Panc1 (cell line): ENCODE measurements around the gene MARK3. TPM values are rescaled to one million over a fixed set of nuclear protein-coding genes. Genes with fewer than 3 reads are reported as not detected.

Source experiments
- ATAC-seq: fragments of 200-7000 bp; cut with Tn5 transposase; 2 replicates; pipeline ENCODE4 v1.9.1; 2020; ENCODE audit warnings: mild to moderate bottlenecking, moderate library complexity
- BruUV-seq: library from RNA; stranded (reverse); fragments of 400-500 nt; replicated peaks from 2 replicates; lab custom pipeline; 2021; lab: Mats Ljungman, UMichigan
- CTCF ChIA-PET: fragments of 300-600 bp; sonication (Branson Sonifier 250); formaldehyde crosslinking; loops from one replicate; lab custom pipeline; 2022; ENCODE audit warnings: antibody characterized with exemption; lab: Charles Lee
- POLR2A ChIA-PET: fragments of 300-600 bp; sonication (Branson Sonifier 250); formaldehyde crosslinking; loops from one replicate; lab custom pipeline; 2022; ENCODE audit warnings: antibody characterized with exemption; lab: Charles Lee
- DNase-seq: peaks from one replicate; pipeline ENCODE4 v3.0.0-alpha.2; 2010; ENCODE audit warnings: low read depth, low spot score
- H3K27ac ChIP-seq: 2 replicates; pipeline ENCODE4 v1.5.1; 2011; ENCODE audit warnings: mild to moderate bottlenecking, low read length, inconsistent platforms
- H3K27me3 ChIP-seq: fragments of 200-500 bp; sonication (Bioruptor generic); 2 replicates; pipeline ENCODE4 v1.6.0; 2014; ENCODE audit warnings: low read length, inconsistent platforms; ENCODE audit not compliant: control insufficient read depth, insufficient read depth
- H3K36me3 ChIP-seq: fragments of 200-500 bp; sonication (Bioruptor generic); 2 replicates; pipeline ENCODE4 v1.5.1; 2014; ENCODE audit warnings: inconsistent platforms, mild to moderate bottlenecking, low read length, moderate library complexity; ENCODE audit not compliant: control insufficient read depth, insufficient read depth
- H3K4me1 ChIP-seq: 2 replicates; pipeline ENCODE4 v1.5.1; 2011; ENCODE audit warnings: inconsistent platforms, mild to moderate bottlenecking, low read length, moderate library complexity; ENCODE audit not compliant: control insufficient read depth, insufficient read depth
- H3K4me3 ChIP-seq, 2 experiments: 2 replicates each; pipeline ENCODE4 v1.5.1; 2011 to 2012; ENCODE audit warnings: low read depth in 2 of 2, low read length in 2 of 2, mild to moderate bottlenecking in 2 of 2, inconsistent platforms in 1 of 2, moderate library complexity in 1 of 2
- H3K9me3 ChIP-seq: fragments of 200-500 bp; sonication (Bioruptor generic); 2 replicates; pipeline ENCODE4 v1.5.1; 2014; ENCODE audit warnings: low read depth, mild to moderate bottlenecking, inconsistent platforms, low read length, moderate library complexity; ENCODE audit not compliant: control insufficient read depth, insufficient read depth
- POLR2AphosphoS5 ChIP-seq: IDR thresholded peaks from 2 replicates; pipeline ENCODE4 v1.6.1; 2012; ENCODE audit warnings: mild to moderate bottlenecking, low read depth, low read length, moderate library complexity
- SIN3A ChIP-seq: IDR thresholded peaks from 2 replicates; pipeline ENCODE4 v1.6.1; 2012; ENCODE audit warnings: low read depth, mild to moderate bottlenecking, low read length, moderate library complexity, borderline replicate concordance; ENCODE audit not compliant: insufficient read depth
- TCF7L2 ChIP-seq: IDR thresholded peaks from 2 replicates; pipeline ENCODE4 v1.6.1; 2011; ENCODE audit warnings: mild to moderate bottlenecking, low read depth, low read length, inconsistent platforms
- in situ Hi-C: cut with HindIII; loops from 2 replicates; pipeline ENCODE4 v1.10.0; 2016; ENCODE audit warnings: low sequenced_read_pairs, low pct_unique_long_range_greater_than_20kb
- intact Hi-C: fragments of 100-400 bp; cut with micrococcal nuclease; formaldehyde crosslinking; loops from one replicate; pipeline ENCODE4 v1.10.0; 2022; ENCODE audit not compliant: unreplicated experiment
- total RNA-seq: library from RNA; stranded (reverse); gene quantifications from one replicate; pipeline ENCODE4 v1.2.1, GENCODE V29; 2021; ENCODE audit not compliant: unreplicated experiment
- TF ChIP-seq, protein P1 (sequence below), 2 experiments: IDR thresholded peaks; 2 replicates each; pipeline ENCODE4 v1.6.1; 2011 to 2012; ENCODE audit warnings: low read depth in 2 of 2, control low read depth in 1 of 2, low read length in 1 of 2, mild to moderate bottlenecking in 1 of 2, moderate library complexity in 1 of 2; ENCODE audit not compliant: insufficient read depth in 1 of 2
- TF ChIP-seq, protein P2 (sequence below): fragments of 450-650 bp; IDR thresholded peaks from 2 replicates; pipeline ENCODE4 v1.5.1; 2017; ENCODE audit warnings: mild to moderate bottlenecking

Gene MARK3
- total RNA-seq, 1 experiment from 2014 or later: 56.1 TPM

DNA sequence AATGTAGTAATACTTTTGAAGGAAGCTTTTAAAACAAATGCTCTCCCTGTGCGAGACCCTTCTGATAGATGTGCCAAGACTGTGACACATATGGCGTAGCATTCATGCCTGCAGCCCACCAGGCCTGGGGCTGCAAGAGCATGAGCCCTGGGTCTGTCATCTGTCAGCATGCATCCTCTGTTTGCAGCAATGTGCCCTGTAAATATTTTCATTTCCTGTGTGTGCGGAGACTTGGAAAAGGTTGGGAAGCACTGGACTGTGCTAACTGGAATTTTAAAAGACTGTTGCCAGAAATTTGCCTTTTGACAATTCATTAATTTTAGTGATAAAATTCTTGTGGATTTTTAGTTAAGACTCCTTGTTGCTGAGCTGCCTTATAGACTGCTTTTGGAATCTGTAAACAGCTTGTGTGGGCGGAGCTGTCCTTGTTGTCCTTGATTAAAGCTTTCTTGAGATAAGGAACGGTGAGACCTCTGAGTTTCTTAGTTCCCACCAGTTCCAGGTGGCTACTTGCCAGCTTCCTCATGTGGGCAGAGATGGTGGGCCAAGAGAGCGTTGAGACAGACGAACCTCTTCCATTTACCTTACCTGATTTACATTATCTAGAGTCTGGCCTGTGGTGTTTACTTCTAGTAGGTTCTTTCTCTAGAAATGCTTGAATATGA lies 23.4 kb downstream of the MARK3 start:
- Histone ChIP-seq H3K36me3 (no peaks in the 10 kb centered on the region; the same call in 1 of the 2 replicates), H3K4me1 (peaks cover 7% of the 10 kb centered on the region), H3K4me3 (no peak overlapping the region), H3K9me3 (no peaks in the 10 kb centered on the region), H3K27me3 (no peaks in the 10 kb centered on the region), H3K27ac (no peak overlapping the region)
- ATAC-seq (no peak), DNase-seq (no peak)
- in situ Hi-C loops: no loop called here
- no TSS peak for BruUV-seq
- intact Hi-C loops: no loop called here
- ChIA-PET CTCF (no interaction called here), POLR2A (no interaction called here)
- TF ChIP-seq TCF7L2: no peak
- TF ChIP-seq, protein P1, sequence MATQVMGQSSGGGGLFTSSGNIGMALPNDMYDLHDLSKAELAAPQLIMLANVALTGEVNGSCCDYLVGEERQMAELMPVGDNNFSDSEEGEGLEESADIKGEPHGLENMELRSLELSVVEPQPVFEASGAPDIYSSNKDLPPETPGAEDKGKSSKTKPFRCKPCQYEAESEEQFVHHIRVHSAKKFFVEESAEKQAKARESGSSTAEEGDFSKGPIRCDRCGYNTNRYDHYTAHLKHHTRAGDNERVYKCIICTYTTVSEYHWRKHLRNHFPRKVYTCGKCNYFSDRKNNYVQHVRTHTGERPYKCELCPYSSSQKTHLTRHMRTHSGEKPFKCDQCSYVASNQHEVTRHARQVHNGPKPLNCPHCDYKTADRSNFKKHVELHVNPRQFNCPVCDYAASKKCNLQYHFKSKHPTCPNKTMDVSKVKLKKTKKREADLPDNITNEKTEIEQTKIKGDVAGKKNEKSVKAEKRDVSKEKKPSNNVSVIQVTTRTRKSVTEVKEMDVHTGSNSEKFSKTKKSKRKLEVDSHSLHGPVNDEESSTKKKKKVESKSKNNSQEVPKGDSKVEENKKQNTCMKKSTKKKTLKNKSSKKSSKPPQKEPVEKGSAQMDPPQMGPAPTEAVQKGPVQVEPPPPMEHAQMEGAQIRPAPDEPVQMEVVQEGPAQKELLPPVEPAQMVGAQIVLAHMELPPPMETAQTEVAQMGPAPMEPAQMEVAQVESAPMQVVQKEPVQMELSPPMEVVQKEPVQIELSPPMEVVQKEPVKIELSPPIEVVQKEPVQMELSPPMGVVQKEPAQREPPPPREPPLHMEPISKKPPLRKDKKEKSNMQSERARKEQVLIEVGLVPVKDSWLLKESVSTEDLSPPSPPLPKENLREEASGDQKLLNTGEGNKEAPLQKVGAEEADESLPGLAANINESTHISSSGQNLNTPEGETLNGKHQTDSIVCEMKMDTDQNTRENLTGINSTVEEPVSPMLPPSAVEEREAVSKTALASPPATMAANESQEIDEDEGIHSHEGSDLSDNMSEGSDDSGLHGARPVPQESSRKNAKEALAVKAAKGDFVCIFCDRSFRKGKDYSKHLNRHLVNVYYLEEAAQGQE (IDR thresholded peaks at IDR 0.05; ENCODE audit: insufficient read depth in 1 of 2, low read depth in 2 of 2, low read length in 1 of 2): no peak
- no peak for TF ChIP-seq POLR2AphosphoS5
- TF ChIP-seq SIN3A: no peak
- TF ChIP-seq, protein P2, sequence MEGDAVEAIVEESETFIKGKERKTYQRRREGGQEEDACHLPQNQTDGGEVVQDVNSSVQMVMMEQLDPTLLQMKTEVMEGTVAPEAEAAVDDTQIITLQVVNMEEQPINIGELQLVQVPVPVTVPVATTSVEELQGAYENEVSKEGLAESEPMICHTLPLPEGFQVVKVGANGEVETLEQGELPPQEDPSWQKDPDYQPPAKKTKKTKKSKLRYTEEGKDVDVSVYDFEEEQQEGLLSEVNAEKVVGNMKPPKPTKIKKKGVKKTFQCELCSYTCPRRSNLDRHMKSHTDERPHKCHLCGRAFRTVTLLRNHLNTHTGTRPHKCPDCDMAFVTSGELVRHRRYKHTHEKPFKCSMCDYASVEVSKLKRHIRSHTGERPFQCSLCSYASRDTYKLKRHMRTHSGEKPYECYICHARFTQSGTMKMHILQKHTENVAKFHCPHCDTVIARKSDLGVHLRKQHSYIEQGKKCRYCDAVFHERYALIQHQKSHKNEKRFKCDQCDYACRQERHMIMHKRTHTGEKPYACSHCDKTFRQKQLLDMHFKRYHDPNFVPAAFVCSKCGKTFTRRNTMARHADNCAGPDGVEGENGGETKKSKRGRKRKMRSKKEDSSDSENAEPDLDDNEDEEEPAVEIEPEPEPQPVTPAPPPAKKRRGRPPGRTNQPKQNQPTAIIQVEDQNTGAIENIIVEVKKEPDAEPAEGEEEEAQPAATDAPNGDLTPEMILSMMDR: no peak

DNA sequence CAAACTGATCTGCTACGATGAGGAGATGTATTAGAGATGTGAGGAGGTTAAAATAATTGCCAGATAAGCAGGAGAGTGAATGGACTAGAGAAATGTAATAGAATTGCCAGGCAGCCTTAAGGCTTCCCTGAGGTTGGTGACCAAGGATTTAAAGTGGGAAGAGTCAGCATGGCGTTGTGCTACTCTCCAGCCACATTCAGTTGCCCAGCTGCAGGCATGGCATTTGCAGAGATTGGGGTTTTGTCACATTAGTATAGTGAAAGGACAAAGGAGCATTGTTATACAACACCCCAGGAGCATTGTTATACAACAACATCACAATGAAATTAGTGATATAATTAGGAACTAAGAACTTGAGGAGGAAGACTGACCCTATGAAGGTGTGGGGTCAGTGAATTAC lies 31.7 kb downstream of the MARK3 start:
- H3K4me3 ChIP-seq: no peak overlapping the region
- ChIA-PET POLR2A (no interaction called here), CTCF (no interaction called here)
- H3K4me1 ChIP-seq: no peaks in the 10 kb centered on the region
- intact Hi-C loops: no loop called here
- no peak for ATAC-seq
- H3K27me3 ChIP-seq: no peaks in the 10 kb centered on the region
- no peak overlapping the region for H3K27ac ChIP-seq
- BruUV-seq: no TSS peak
- in situ Hi-C loops: no loop called here
- no peak for DNase-seq
- no peak for TF ChIP-seq SIN3A
- TF ChIP-seq, protein P1 (IDR thresholded peaks at IDR 0.05; ENCODE audit: insufficient read depth in 1 of 2, low read depth in 2 of 2, low read length in 1 of 2): no peak
- TF ChIP-seq POLR2AphosphoS5: no peak
- TF ChIP-seq, protein P2: no peak
- no peak for TF ChIP-seq TCF7L2
- H3K36me3 ChIP-seq: no peaks in the 10 kb centered on the region
- no peaks in the 10 kb centered on the region for H3K9me3 ChIP-seq
